CD14-positive monocyte (primary cell): Measurements from ENCODE around the gene ANKRD31. TPM values are rescaled to one million over a fixed set of nuclear protein-coding genes. Genes with fewer than 3 reads are reported as not detected.
"Not testable (repeated sequence)": the region's sequence is repeated elsewhere in the genome, so short reads cannot be mapped to it uniquely, and the experiment has no call there.

ENCODE experiments used
- DNase-seq, 3 donors: peaks; one replicate each; pipeline ENCODE4 v3.0.0-alpha.2; 2011 to 2022
- H2AFZ ChIP-seq: 2 replicates; pipeline ENCODE4 v1.6.0; 2012; ENCODE audit warnings: mild to moderate bottlenecking, low read depth, low read length, inconsistent platforms; ENCODE audit not compliant: insufficient read depth, poor library complexity, severe bottlenecking
- H3K27ac ChIP-seq, 2 donors: 1 replicate in 1 of 2; 2 replicates in 1 of 2; pipeline ENCODE4 v1.5.1; 2012 to 2013; ENCODE audit warnings: low read length in 2 of 2, control low read depth in 1 of 2, inconsistent platforms in 1 of 2, low read depth in 1 of 2, mild to moderate bottlenecking in 1 of 2
- H3K27me3 ChIP-seq, 2 donors: one replicate each; pipeline versions ENCODE4 v1.6.0 to v1.6.1; 2011 to 2013; ENCODE audit warnings: low read length in 2 of 2; ENCODE audit not compliant: control insufficient read depth in 2 of 2, insufficient read depth in 2 of 2
- H3K36me3 ChIP-seq, 2 donors: replicated peaks in 1 of 2; 1 replicate in 1 of 2; 2 replicates in 1 of 2; pipeline versions ENCODE4 v1.5.1 to v1.6.1; 2012 to 2013; ENCODE audit warnings: low read length in 2 of 2, control low read depth in 1 of 2, inconsistent platforms in 1 of 2, mild to moderate bottlenecking in 1 of 2; ENCODE audit not compliant: insufficient read depth in 2 of 2, control insufficient read depth in 1 of 2
- H3K4me1 ChIP-seq, 2 donors: 1 replicate in 1 of 2; 2 replicates in 1 of 2; pipeline versions ENCODE4 v1.5.1 to v1.6.1; 2012 to 2013; ENCODE audit warnings: low read length in 2 of 2, control low read depth in 1 of 2, inconsistent platforms in 1 of 2, mild to moderate bottlenecking in 1 of 2, moderate library complexity in 1 of 2; ENCODE audit not compliant: insufficient read depth in 2 of 2, control insufficient read depth in 1 of 2
- H3K4me2 ChIP-seq: replicated peaks from 2 replicates; pipeline ENCODE3; 2012; ENCODE audit warnings: low read length, moderate library complexity, mild to moderate bottlenecking; ENCODE audit not compliant: poor library complexity, severe bottlenecking; ENCODE audit errors: extremely low read depth
- H3K4me3 ChIP-seq, 3 experiments: fragments of 200-600 bp in 1 of 3; sonication (generic) in 1 of 3; replicated peaks in 1 of 3; 1 replicate in 2 of 3; 2 replicates in 1 of 3; pipeline ENCODE4 v1.5.1; 2011 to 2013; ENCODE audit warnings: low read length in 3 of 3, mild to moderate bottlenecking in 3 of 3, control low read depth in 2 of 3, low read depth in 2 of 3, inconsistent platforms in 1 of 3, moderate library complexity in 1 of 3
- H3K79me2 ChIP-seq: 2 replicates; pipeline ENCODE4 v1.6.0; 2012; ENCODE audit warnings: mild to moderate bottlenecking, control low read depth, inconsistent platforms, low read length, moderate library complexity; ENCODE audit not compliant: insufficient read depth
- H3K9ac ChIP-seq: 2 replicates; pipeline ENCODE4 v1.6.0; 2017; ENCODE audit warnings: low read length, mild to moderate bottlenecking; ENCODE audit not compliant: insufficient read depth, poor library complexity, severe bottlenecking
- H3K9me3 ChIP-seq, 2 donors: replicated peaks in 1 of 2; 1 replicate in 1 of 2; 2 replicates in 1 of 2; pipeline versions ENCODE4 v1.5.1 to v1.6.1; 2012 to 2013; ENCODE audit warnings: low read length in 2 of 2, control low read depth in 1 of 2; ENCODE audit not compliant: control insufficient read depth in 1 of 2, insufficient read depth in 1 of 2
- H4K20me1 ChIP-seq: 2 replicates; pipeline ENCODE4 v1.6.0; 2012; ENCODE audit warnings: mild to moderate bottlenecking, low read length, control low read depth, moderate library complexity; ENCODE audit not compliant: insufficient read depth
- H3K27ac Mint-ChIP-seq, 7 donors: one replicate each; pipeline ENCODE4 v1.8.0; 2020; ENCODE audit warnings: mild to moderate bottlenecking in 7 of 7, mixed read lengths in 7 of 7, moderate library complexity in 6 of 7, inconsistent platforms in 2 of 7
- H3K27me3 Mint-ChIP-seq, 3 donors: one replicate each; pipeline ENCODE4 v1.8.0; 2021 to 2022; ENCODE audit warnings: low read depth in 3 of 3, mild to moderate bottlenecking in 3 of 3, mixed read lengths in 3 of 3, moderate library complexity in 3 of 3, inconsistent platforms in 1 of 3
- H3K36me3 Mint-ChIP-seq, 2 donors: one replicate each; pipeline ENCODE4 v1.8.0; 2020; ENCODE audit warnings: mixed read lengths in 2 of 2, inconsistent platforms in 1 of 2, mild to moderate bottlenecking in 1 of 2
- H3K4me1 Mint-ChIP-seq: one replicate; pipeline ENCODE4 v1.8.0; 2020; ENCODE audit warnings: mild to moderate bottlenecking, mixed read lengths
- H3K4me3 Mint-ChIP-seq, 2 donors: one replicate each; pipeline ENCODE4 v1.8.0; 2020; ENCODE audit warnings: mild to moderate bottlenecking in 2 of 2, mixed read lengths in 2 of 2, moderate library complexity in 1 of 2
- H3K9me3 Mint-ChIP-seq, 7 donors: one replicate each; pipeline ENCODE4 v1.8.0; 2020 to 2022; ENCODE audit warnings: mixed read lengths in 7 of 7, mild to moderate bottlenecking in 6 of 7, moderate library complexity in 6 of 7, inconsistent platforms in 2 of 7
- CTCF ChIP-seq: fragments of 200-600 bp; IDR thresholded peaks from one replicate; pipeline ENCODE4 v1.8.0; 2022; ENCODE audit warnings: antibody characterized with exemption, mild to moderate bottlenecking
- WGBS: methylation state at CpG from one replicate; pipeline ENCODE4 v1.1.5; 2013; ENCODE audit warnings: missing lambda C conversion rate; ENCODE audit not compliant: insufficient coverage; 5-methylcytosine and 5-hydroxymethylcytosine counted together
- intact Hi-C, 2 donors: fragments of 100-400 bp; cut with micrococcal nuclease; formaldehyde crosslinking; loops; one replicate each; pipeline versions ENCODE4 v1.15.0 to v1.15.1; 2023
- polyA plus RNA-seq, 3 donors: library from polyadenylated mRNA; depleted of rRNA in 1 of 3; unstranded in 2 of 3; stranded (reverse) in 1 of 3; fragments of 300-500 nt in 2 of 3; fragments of >200 nt in 1 of 3; fragmentation: Illumina TruSeq in 2 of 3; gene quantifications; 1 replicate in 2 of 3; 2 replicates in 1 of 3; pipeline ENCODE4 v1.2.3, GENCODE V29; 2012 to 2021

The ANKRD31 gene
- polyA plus RNA-seq, 3 donors, result 0.05 TPM; not detected in 2

- intact Hi-C loops, result no loop called here
- no peak for DNase-seq
- H3K4me1 ChIP-seq, result no peaks in the 10 kb centered on the region
- H3K36me3 ChIP-seq, result no peaks in the 10 kb centered on the region
- H4K20me1 ChIP-seq, result no peaks in the 10 kb centered on the region
- no peak overlapping the region for H3K27ac ChIP-seq
- H2AFZ ChIP-seq, result no peak overlapping the region
- H3K9me3 ChIP-seq, result no peaks in the 10 kb centered on the region
- TF ChIP-seq CTCF, result no peak
- Mint-ChIP-seq H3K27ac (no peak overlapping the region), H3K27me3 (no peaks in the 10 kb centered on the region), H3K9me3 (peaks cover 0 to 7% (median 2%) of the 10 kb centered on the region in 7 donors), H3K4me3 (no peak overlapping the region), H3K36me3 (no peaks in the 10 kb centered on the region), H3K4me1 (no peaks in the 10 kb centered on the region)
- no peaks in the 10 kb centered on the region for H3K79me2 ChIP-seq
- no peaks in the 10 kb centered on the region for H3K27me3 ChIP-seq
- H3K9ac ChIP-seq, result no peak overlapping the region
- H3K4me2 ChIP-seq, result no peak overlapping the region
- no peak overlapping the region for H3K4me3 ChIP-seq
Observed at GRCh38 chr5:75167345-75167744, 69.3 kb downstream of the ANKRD31 start.

- H3K9ac ChIP-seq, H3K27me3 ChIP-seq, H3K4me3 ChIP-seq, H3K27ac Mint-ChIP-seq, H2AFZ ChIP-seq, DNase-seq, H3K79me2 ChIP-seq, H3K36me3 ChIP-seq, H3K4me3 Mint-ChIP-seq, intact Hi-C loops, H4K20me1 ChIP-seq, H3K4me1 ChIP-seq, H3K4me2 ChIP-seq, H3K27me3 Mint-ChIP-seq, H3K4me1 Mint-ChIP-seq, H3K36me3 Mint-ChIP-seq, H3K27ac ChIP-seq: not testable (repeated sequence)
- H3K9me3 Mint-ChIP-seq, result peaks cover 18 to 34% (median 24%) of the 10 kb centered on the region in 7 donors
- H3K9me3 ChIP-seq, result peaks cover 8 to 14% of the 10 kb centered on the region in 2 donors
- 89% methylated on average over 3 of the region's 3 CpGs for WGBS
Observed at GRCh38 chr5:75161508-75161907, 75.2 kb downstream of the ANKRD31 start.
